ENCODE results near the gene CNTNAP2.

CNTNAP2 gene

DNA sequence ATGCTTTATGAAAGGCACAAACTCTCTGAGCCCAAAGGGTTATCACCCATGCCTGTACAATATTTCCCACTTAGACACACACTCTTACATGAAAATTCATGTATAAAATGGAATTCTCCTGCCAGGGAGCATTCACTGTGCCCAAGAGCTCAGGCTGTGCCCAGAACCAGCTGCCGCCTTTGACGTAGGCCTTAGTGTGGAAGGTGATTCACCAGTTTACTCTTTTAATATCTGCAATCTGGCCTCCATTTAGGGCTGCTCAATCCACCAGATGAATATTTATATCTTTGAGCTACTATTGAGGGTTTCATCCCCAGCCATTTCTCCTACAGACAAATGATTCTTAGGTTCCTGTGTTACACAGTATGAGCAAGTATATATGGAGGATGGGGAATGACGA lies 849.7 kb downstream of the CNTNAP2 start:
- TF ChIP-seq, protein P1, sequence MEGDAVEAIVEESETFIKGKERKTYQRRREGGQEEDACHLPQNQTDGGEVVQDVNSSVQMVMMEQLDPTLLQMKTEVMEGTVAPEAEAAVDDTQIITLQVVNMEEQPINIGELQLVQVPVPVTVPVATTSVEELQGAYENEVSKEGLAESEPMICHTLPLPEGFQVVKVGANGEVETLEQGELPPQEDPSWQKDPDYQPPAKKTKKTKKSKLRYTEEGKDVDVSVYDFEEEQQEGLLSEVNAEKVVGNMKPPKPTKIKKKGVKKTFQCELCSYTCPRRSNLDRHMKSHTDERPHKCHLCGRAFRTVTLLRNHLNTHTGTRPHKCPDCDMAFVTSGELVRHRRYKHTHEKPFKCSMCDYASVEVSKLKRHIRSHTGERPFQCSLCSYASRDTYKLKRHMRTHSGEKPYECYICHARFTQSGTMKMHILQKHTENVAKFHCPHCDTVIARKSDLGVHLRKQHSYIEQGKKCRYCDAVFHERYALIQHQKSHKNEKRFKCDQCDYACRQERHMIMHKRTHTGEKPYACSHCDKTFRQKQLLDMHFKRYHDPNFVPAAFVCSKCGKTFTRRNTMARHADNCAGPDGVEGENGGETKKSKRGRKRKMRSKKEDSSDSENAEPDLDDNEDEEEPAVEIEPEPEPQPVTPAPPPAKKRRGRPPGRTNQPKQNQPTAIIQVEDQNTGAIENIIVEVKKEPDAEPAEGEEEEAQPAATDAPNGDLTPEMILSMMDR (IDR thresholded peaks at IDR 0.05; ENCODE audit: extremely low read depth, missing control alignments): no peak
- no peak for DNase-seq (ENCODE audit: low spot score)

DNA sequence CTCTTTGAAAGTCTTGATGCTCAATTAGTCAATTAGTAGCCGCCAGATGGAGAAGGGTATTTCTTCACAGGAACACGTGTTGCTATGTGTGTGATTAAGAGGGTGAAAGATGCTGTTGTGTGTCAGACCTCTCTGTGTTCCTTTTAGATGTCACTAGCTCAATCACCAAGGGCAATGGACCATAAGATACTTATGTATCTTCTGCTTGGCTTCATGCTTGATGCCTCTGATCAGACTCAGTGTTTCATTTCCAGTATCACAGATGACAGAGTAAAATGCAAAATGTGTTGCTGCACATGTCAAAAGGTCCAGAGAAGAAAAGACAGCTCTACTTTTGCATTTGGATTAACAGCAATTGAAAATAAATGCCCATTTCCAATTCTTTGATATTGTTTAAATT lies 865.9 kb downstream of the CNTNAP2 start:
- TF ChIP-seq, protein P1 (IDR thresholded peaks at IDR 0.05; ENCODE audit: extremely low read depth, missing control alignments): no peak
- DNase-seq (ENCODE audit: low spot score): no peak

DNA sequence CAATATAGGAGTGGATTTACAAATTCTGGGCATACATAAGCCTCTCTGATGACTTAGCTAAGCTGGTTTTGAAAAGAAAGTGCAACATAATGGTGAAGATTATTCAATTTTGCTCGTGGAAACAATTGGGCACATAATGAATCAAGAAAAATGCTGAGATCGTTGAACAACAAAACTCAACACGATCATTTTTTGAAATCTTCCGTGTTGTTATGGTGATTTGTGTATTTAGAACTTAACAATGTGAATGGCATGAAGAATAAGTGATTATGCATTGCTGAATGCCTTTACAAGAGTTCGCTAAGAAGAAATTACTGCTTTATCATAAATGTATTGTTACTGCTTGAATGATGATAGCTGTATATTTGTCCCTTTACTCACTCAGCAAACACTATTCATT lies 875.0 kb downstream of the CNTNAP2 start:
- TF ChIP-seq, protein P1 (IDR thresholded peaks at IDR 0.05; ENCODE audit: extremely low read depth, missing control alignments): no peak
- no peak for DNase-seq (ENCODE audit: low spot score)

DNA sequence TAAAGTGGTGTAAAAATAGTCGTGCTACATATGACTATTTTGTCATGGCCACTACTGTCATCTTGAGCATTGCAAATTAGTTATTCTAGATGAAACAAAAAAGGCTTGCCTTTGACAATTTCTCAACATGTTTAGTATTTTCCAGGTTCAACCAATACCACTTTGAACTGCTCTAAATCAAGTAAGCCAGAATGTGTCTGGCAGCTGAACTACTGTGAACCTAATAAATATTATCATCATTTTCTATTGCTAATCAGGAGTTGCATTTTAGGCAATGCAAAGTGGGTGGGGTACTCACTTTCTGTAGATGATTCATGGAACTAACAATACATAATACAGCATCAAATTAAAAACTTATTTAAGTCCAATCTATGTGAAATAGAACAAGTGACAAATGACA lies 877.2 kb downstream of the CNTNAP2 start:
- DNase-seq (ENCODE audit: low spot score): no peak
- TF ChIP-seq, protein P1 (IDR thresholded peaks at IDR 0.05; ENCODE audit: extremely low read depth, missing control alignments): no peak

DNA sequence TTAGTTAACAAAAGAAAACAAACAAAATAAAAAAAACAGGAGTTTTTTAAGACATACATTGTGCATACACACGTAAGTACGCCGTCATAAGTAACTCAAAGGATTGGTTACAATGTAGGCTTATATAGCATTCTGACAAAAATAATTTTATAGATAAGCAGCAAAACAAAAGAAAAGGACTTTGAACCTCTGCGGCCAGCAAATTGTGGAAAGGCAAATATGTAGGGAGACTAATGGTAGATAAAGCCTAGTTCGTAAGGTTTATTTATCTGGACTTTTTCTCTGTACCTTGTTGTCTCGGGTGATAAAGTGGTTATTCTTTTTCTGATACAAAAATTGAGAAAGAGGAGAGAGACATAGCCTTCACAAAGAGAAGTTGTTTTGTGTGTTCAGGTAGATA lies 891.9 kb downstream of the CNTNAP2 start:
- DNase-seq (ENCODE audit: low spot score): no peak
- TF ChIP-seq, protein P1 (IDR thresholded peaks at IDR 0.05; ENCODE audit: extremely low read depth, missing control alignments): no peak

DNA sequence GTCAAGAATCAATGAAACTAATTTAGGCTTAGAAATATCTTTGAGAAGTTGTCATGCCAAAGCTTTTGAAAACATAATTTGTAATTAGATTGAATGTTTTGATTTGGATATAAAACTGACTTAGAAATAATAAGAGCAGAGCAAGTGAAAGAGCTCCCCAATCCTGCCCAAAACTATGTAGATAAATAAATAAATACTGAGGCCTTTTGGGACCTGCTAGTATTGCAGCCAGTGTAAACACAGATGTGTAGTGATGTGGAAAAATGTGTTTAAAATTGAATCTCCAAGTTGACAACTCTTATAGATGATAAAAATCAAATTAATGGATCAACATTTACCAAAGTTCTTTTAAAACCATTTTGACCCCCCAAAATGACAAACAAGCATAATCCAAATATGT lies 896.1 kb downstream of the CNTNAP2 start:
- no peak for DNase-seq (ENCODE audit: low spot score)
- TF ChIP-seq, protein P1 (IDR thresholded peaks at IDR 0.05; ENCODE audit: extremely low read depth, missing control alignments): no peak

DNA sequence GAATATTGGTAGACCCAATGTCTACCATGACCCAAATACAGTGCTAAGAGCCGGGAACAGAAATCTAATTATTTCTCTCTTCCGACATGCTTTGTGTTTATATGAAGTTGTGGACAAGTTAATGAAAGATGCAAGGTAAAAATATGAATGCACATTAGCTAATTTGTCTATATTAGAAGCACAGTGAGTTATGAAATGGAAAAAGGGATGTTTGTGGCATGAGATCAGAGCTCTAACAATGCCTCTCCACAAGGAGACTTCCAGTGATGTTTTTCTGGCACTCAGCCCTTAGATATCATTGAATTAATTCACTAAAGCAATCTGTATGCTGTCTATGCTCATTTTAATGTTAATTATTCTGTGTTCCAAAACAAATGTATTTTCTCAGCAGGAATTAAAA lies 897.2 kb downstream of the CNTNAP2 start:
- no peak for DNase-seq (ENCODE audit: low spot score)
- TF ChIP-seq, protein P1 (IDR thresholded peaks at IDR 0.05; ENCODE audit: extremely low read depth, missing control alignments): no peak
